ENCODE data around the gene RLIM.

RLIM gene

GRCh38 chrX:74636749-74637314 lies 22.4 kb upstream of the RLIM start:
- H2AFZ ChIP-seq (ENCODE audit: low read length) = no peak overlapping the region
- no peaks in the 10 kb centered on the region for H3K79me2 ChIP-seq (ENCODE audit: insufficient read depth, low read length)
- no peak overlapping the region for H3K4me2 ChIP-seq (ENCODE audit: low read length)
- H3K4me1 ChIP-seq (ENCODE audit: insufficient read depth, low read length, severe bottlenecking) = no peaks in the 10 kb centered on the region
- H3K27me3 ChIP-seq (ENCODE audit: insufficient read depth, low read length) = no peaks in the 10 kb centered on the region
- H4K20me1 ChIP-seq (ENCODE audit: insufficient read depth, low read length) = no peaks in the 10 kb centered on the region
- TF ChIP-seq EZH2 (IDR thresholded peaks at IDR 0.05; ENCODE audit: borderline replicate concordance, low read length) = no peak
- TF ChIP-seq, protein P1, sequence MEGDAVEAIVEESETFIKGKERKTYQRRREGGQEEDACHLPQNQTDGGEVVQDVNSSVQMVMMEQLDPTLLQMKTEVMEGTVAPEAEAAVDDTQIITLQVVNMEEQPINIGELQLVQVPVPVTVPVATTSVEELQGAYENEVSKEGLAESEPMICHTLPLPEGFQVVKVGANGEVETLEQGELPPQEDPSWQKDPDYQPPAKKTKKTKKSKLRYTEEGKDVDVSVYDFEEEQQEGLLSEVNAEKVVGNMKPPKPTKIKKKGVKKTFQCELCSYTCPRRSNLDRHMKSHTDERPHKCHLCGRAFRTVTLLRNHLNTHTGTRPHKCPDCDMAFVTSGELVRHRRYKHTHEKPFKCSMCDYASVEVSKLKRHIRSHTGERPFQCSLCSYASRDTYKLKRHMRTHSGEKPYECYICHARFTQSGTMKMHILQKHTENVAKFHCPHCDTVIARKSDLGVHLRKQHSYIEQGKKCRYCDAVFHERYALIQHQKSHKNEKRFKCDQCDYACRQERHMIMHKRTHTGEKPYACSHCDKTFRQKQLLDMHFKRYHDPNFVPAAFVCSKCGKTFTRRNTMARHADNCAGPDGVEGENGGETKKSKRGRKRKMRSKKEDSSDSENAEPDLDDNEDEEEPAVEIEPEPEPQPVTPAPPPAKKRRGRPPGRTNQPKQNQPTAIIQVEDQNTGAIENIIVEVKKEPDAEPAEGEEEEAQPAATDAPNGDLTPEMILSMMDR (IDR thresholded peaks at IDR 0.05; ENCODE audit: low read length) = no peak
- no peaks in the 10 kb centered on the region for H3K36me3 ChIP-seq (ENCODE audit: insufficient read depth, low read length)
- H3K9me2 ChIP-seq (ENCODE audit: low read depth, low read length) = no peaks in the 10 kb centered on the region
- H3K9me3 ChIP-seq (ENCODE audit: low read length) = no peaks in the 10 kb centered on the region
- no peak overlapping the region for H3K27ac ChIP-seq (ENCODE audit: low read depth, low read length, poor library complexity, severe bottlenecking)
- H3F3A ChIP-seq (ENCODE audit: insufficient read depth, low read length) = no peaks in the 10 kb centered on the region
- no peak overlapping the region for H3K9ac ChIP-seq (ENCODE audit: low read length)
- no peak overlapping the region for H3K4me3 ChIP-seq (ENCODE audit: low read depth, low read length, poor library complexity, severe bottlenecking)

GRCh38 chrX:74613370-74614092 lies 893 bp downstream of the RLIM start:
- no peak for TF ChIP-seq EZH2 (IDR thresholded peaks at IDR 0.05; ENCODE audit: borderline replicate concordance, low read length)
- TF ChIP-seq, protein P1 (IDR thresholded peaks at IDR 0.05; ENCODE audit: low read length) = peak; percentile 9; the same call in 1 of the 2 replicates
- Histone ChIP-seq H3K4me3 (ENCODE audit: low read depth, low read length, poor library complexity, severe bottlenecking) (peak overlapping the region; percentile 81), H3K9me2 (ENCODE audit: low read depth, low read length) (no peaks in the 10 kb centered on the region), H3K9me3 (ENCODE audit: low read length) (no peaks in the 10 kb centered on the region), H3K27ac (ENCODE audit: low read depth, low read length, poor library complexity, severe bottlenecking) (peak overlapping the region; percentile 90), H3K36me3 (ENCODE audit: insufficient read depth, low read length) (peaks cover 36% of the 10 kb centered on the region), H2AFZ (ENCODE audit: low read length) (no peak overlapping the region), H3K4me1 (ENCODE audit: insufficient read depth, low read length, severe bottlenecking) (peaks cover 12% of the 10 kb centered on the region), H3F3A (ENCODE audit: insufficient read depth, low read length) (no peaks in the 10 kb centered on the region), H3K27me3 (ENCODE audit: insufficient read depth, low read length) (no peaks in the 10 kb centered on the region), H3K9ac (ENCODE audit: low read length) (peak overlapping the region; percentile 77), H3K79me2 (ENCODE audit: insufficient read depth, low read length) (peaks cover 34% of the 10 kb centered on the region), H4K20me1 (ENCODE audit: insufficient read depth, low read length) (no peaks in the 10 kb centered on the region), H3K4me2 (ENCODE audit: low read length) (peak overlapping the region; percentile 76)

- no peaks in the 10 kb centered on the region for H3K9me3 ChIP-seq (ENCODE audit: low read length)
These were observed 7.6 kb downstream of the RLIM start for GRCh38 chrX:74606799-74607198.

More at GRCh38 chrX:74606799-74607198, 7.6 kb downstream of the RLIM start:
- no peak overlapping the region for H2AFZ ChIP-seq (ENCODE audit: low read length)
- H3K4me2 ChIP-seq (ENCODE audit: low read length) = no peak overlapping the region
- H3K27ac ChIP-seq (ENCODE audit: low read depth, low read length, poor library complexity, severe bottlenecking) = no peak overlapping the region
- H3K27me3 ChIP-seq (ENCODE audit: insufficient read depth, low read length) = no peaks in the 10 kb centered on the region
- peaks cover 46% of the 10 kb centered on the region for H3K79me2 ChIP-seq (ENCODE audit: insufficient read depth, low read length)
- H4K20me1 ChIP-seq (ENCODE audit: insufficient read depth, low read length) = no peaks in the 10 kb centered on the region
- peaks cover 40% of the 10 kb centered on the region for H3K36me3 ChIP-seq (ENCODE audit: insufficient read depth, low read length)
- no peak overlapping the region for H3K4me3 ChIP-seq (ENCODE audit: low read depth, low read length, poor library complexity, severe bottlenecking)
- H3K4me1 ChIP-seq (ENCODE audit: insufficient read depth, low read length, severe bottlenecking) = no peaks in the 10 kb centered on the region
- H3F3A ChIP-seq (ENCODE audit: insufficient read depth, low read length) = no peaks in the 10 kb centered on the region
- H3K9ac ChIP-seq (ENCODE audit: low read length) = no peak overlapping the region
- TF ChIP-seq, protein P1 (IDR thresholded peaks at IDR 0.05; ENCODE audit: low read length) = no peak
- no peak for TF ChIP-seq EZH2 (IDR thresholded peaks at IDR 0.05; ENCODE audit: borderline replicate concordance, low read length)
- no peaks in the 10 kb centered on the region for H3K9me2 ChIP-seq (ENCODE audit: low read depth, low read length)

Data from OCI-LY1 (cell line).